Measurements from ENCODE around the gene TP53I13.
A peak's percentile ranks its signal among the peaks of the same experiment; 100 is the strongest.

TP53I13 gene

GRCh38 chr17:29566473-29567303, 1.8 kb upstream of the TP53I13 start, which contains the start of gene ABHD15:
Gene ABHD15, minus strand, starts transcription at chr17:29567037. Its CDS starts 71 bp downstream, at chr17:29566966.
- Histone ChIP-seq H3K27me3 (ENCODE audit: control insufficient read depth, insufficient read depth, low read length, poor library complexity, severe bottlenecking) (peaks cover 56% of the 10 kb centered on the region), H3K9me3 (ENCODE audit: control insufficient read depth, low read length) (no peaks in the 10 kb centered on the region), H3K36me3 (ENCODE audit: control insufficient read depth, insufficient read depth, low read length) (no peaks in the 10 kb centered on the region), H3K4me1 (ENCODE audit: control insufficient read depth, insufficient read depth, low read length) (peaks cover 9% of the 10 kb centered on the region), H3K4me3 (ENCODE audit: insufficient read depth, low read depth, low read length) (peak within 1 kb of the TSS; percentile 87), H3K27ac (ENCODE audit: insufficient read depth, low read depth, low read length, poor library complexity, severe bottlenecking) (no peak within 1 kb of the TSS)
- 2% methylated on average over 94 of the region's 94 CpGs for WGBS, 2 experiments

GRCh38 chr17:29567304-29567553, 1.3 kb upstream of the TP53I13 start:
- Histone ChIP-seq H3K27ac (ENCODE audit: insufficient read depth, low read depth, low read length, poor library complexity, severe bottlenecking) (no peak overlapping the region), H3K9me3 (ENCODE audit: control insufficient read depth, low read length) (no peaks in the 10 kb centered on the region), H3K36me3 (ENCODE audit: control insufficient read depth, insufficient read depth, low read length) (no peaks in the 10 kb centered on the region), H3K27me3 (ENCODE audit: control insufficient read depth, insufficient read depth, low read length, poor library complexity, severe bottlenecking) (peaks cover 61% of the 10 kb centered on the region), H3K4me3 (ENCODE audit: insufficient read depth, low read depth, low read length) (peak overlapping the region; percentile 87), H3K4me1 (ENCODE audit: control insufficient read depth, insufficient read depth, low read length) (peaks cover 9% of the 10 kb centered on the region)
- WGBS, 2 experiments: 1% methylated on average over 27 of the region's 27 CpGs

DNA sequence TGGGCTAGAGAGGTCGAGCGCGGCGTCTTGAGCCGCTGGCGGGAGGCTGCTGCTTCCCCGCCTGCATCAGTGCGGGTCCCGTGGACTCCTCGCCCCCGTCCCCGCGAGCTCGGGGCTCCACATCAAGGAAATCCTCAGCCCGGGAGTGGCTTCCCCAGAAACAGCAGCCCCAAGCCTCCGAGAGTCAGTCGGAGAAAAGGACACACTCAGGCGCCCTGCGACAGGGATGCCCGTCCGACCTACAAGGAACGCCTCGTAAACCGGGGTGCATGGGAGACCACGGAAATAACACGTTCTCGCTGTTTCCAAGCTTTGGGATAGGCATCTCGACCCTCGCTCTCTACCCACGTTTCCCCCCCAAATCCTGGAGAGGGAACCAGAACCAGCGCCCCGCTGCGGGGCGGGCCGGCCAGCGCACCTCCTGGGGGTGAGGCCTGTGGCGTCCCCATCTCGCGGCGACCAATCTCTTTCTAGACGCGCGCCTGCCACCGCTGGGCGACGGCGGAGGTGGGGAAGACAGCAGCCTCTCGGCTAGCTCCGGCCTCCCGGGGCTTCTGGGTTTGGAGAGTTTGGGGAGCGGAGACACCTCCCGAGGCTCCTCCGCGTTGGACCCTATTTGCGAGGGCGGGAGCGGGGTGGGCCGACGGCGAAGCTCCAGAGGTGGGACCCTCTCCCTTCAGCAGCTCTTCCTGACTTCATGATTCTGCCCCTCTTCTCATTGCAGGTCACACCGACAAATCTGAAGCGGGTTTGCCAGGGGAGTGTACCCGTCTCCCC, 759 bp upstream of the TP53I13 start:
- 1% methylated on average over 63 of the region's 63 CpGs for WGBS, 2 experiments

GRCh38 chr17:29569245-29569950, 897 bp downstream of the TP53I13 start:
- Histone ChIP-seq H3K27ac (ENCODE audit: insufficient read depth, low read depth, low read length, poor library complexity, severe bottlenecking) (no peak overlapping the region), H3K36me3 (ENCODE audit: control insufficient read depth, insufficient read depth, low read length) (peaks cover 5% of the 10 kb centered on the region), H3K4me3 (ENCODE audit: insufficient read depth, low read depth, low read length) (peak overlapping the region; percentile 87), H3K27me3 (ENCODE audit: control insufficient read depth, insufficient read depth, low read length, poor library complexity, severe bottlenecking) (peaks cover 58% of the 10 kb centered on the region), H3K9me3 (ENCODE audit: control insufficient read depth, low read length) (no peaks in the 10 kb centered on the region), H3K4me1 (ENCODE audit: control insufficient read depth, insufficient read depth, low read length) (peaks cover 9% of the 10 kb centered on the region)
- 70 to 72% methylated on average over 13 to 14 of the region's 14 CpGs for whole genome bisulfite sequencing, 2 experiments

More for the DNA sequence above, 759 bp upstream of the TP53I13 start:
- no peak overlapping the region for H3K27ac ChIP-seq (ENCODE audit: insufficient read depth, low read depth, low read length, poor library complexity, severe bottlenecking)
- peaks cover 9% of the 10 kb centered on the region for H3K4me1 ChIP-seq (ENCODE audit: control insufficient read depth, insufficient read depth, low read length)
- no peaks in the 10 kb centered on the region for H3K36me3 ChIP-seq (ENCODE audit: control insufficient read depth, insufficient read depth, low read length)
- peak overlapping the region; percentile 87 for H3K4me3 ChIP-seq (ENCODE audit: insufficient read depth, low read depth, low read length)
- H3K27me3 ChIP-seq (ENCODE audit: control insufficient read depth, insufficient read depth, low read length, poor library complexity, severe bottlenecking): peaks cover 65% of the 10 kb centered on the region
- no peaks in the 10 kb centered on the region for H3K9me3 ChIP-seq (ENCODE audit: control insufficient read depth, low read length)

GRCh38 chr17:29570521-29570920, 2.0 kb downstream of the TP53I13 start:
- WGBS, 2 experiments: 94 to 95% methylated on average over 7 of the region's 7 CpGs
- Histone ChIP-seq H3K4me1 (ENCODE audit: control insufficient read depth, insufficient read depth, low read length) (peaks cover 9% of the 10 kb centered on the region), H3K27me3 (ENCODE audit: control insufficient read depth, insufficient read depth, low read length, poor library complexity, severe bottlenecking) (peaks cover 46% of the 10 kb centered on the region), H3K27ac (ENCODE audit: insufficient read depth, low read depth, low read length, poor library complexity, severe bottlenecking) (no peak overlapping the region), H3K9me3 (ENCODE audit: control insufficient read depth, low read length) (no peaks in the 10 kb centered on the region), H3K4me3 (ENCODE audit: insufficient read depth, low read depth, low read length) (no peak overlapping the region), H3K36me3 (ENCODE audit: control insufficient read depth, insufficient read depth, low read length) (peaks cover 8% of the 10 kb centered on the region)

DNA sequence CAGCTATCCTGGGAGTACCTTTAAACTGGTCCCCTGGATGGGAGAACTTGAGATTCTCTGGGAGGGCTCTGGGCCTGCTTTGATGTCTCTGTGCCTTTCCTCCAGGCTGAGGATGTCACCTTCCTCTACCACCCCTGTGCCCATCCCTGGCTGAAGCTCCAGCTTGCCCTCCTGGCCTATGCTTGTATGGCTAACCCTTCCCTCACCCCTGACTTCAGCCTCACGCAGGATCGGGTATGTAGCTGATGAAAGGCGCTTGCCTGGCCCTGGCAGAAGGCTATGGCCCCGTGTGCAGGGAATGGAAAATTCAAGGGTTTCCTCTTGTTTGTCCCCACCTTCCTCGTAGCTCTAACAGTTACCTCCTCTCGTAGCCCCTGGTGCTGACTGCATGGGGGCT, 3.0 kb downstream of the TP53I13 start:
- Histone ChIP-seq H3K27me3 (ENCODE audit: control insufficient read depth, insufficient read depth, low read length, poor library complexity, severe bottlenecking) (peaks cover 37% of the 10 kb centered on the region), H3K4me3 (ENCODE audit: insufficient read depth, low read depth, low read length) (no peak overlapping the region), H3K27ac (ENCODE audit: insufficient read depth, low read depth, low read length, poor library complexity, severe bottlenecking) (no peak overlapping the region), H3K36me3 (ENCODE audit: control insufficient read depth, insufficient read depth, low read length) (peaks cover 17% of the 10 kb centered on the region), H3K9me3 (ENCODE audit: control insufficient read depth, low read length) (no peaks in the 10 kb centered on the region), H3K4me1 (ENCODE audit: control insufficient read depth, insufficient read depth, low read length) (peaks cover 9% of the 10 kb centered on the region)
- WGBS, 2 experiments: 91 to 92% methylated on average over 6 of the region's 6 CpGs

DNA sequence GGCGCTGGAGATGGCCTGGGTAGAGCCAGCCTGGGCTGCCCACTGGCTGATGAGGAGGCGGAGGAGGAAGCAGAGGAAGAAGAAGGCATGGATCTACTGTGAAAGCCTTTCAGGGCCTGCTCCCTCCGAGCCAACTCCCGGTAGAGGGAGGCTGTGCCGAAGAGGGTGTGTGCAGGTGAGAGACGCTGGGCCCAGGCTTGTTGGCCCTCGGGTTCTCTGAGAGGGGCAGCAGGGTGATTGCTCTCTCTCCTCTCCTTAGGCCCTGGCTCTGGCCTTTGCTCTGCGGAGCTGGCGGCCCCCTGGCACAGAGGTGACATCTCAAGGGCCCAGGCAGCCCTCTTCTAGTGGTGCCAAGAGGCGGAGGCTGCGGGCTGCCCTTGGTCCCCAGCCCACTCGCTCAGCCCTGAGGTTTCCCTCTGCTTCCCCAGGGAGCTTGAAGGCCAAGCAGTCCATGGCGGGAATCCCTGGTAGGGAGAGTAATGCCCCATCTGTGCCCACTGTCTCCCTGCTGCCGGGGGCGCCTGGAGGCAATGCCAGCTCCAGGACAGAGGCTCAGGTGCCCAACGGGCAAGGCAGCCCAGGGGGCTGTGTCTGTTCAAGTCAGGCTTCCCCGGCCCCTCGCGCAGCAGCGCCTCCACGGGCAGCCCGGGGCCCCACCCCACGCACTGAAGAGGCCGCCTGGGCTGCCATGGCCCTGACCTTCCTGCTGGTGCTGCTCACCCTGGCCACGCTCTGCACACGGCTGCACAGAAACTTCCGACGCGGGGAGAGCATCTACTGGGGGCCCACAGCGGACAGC, 3.6 kb downstream of the TP53I13 start:
- Histone ChIP-seq H3K4me3 (ENCODE audit: insufficient read depth, low read depth, low read length) (no peak overlapping the region), H3K27ac (ENCODE audit: insufficient read depth, low read depth, low read length, poor library complexity, severe bottlenecking) (no peak overlapping the region), H3K27me3 (ENCODE audit: control insufficient read depth, insufficient read depth, low read length, poor library complexity, severe bottlenecking) (peaks cover 31% of the 10 kb centered on the region), H3K9me3 (ENCODE audit: control insufficient read depth, low read length) (no peaks in the 10 kb centered on the region), H3K4me1 (ENCODE audit: control insufficient read depth, insufficient read depth, low read length) (peaks cover 9% of the 10 kb centered on the region), H3K36me3 (ENCODE audit: control insufficient read depth, insufficient read depth, low read length) (peaks cover 21% of the 10 kb centered on the region)
- 73 to 76% methylated on average over 30 of the region's 30 CpGs for WGBS, 2 experiments

DNA sequence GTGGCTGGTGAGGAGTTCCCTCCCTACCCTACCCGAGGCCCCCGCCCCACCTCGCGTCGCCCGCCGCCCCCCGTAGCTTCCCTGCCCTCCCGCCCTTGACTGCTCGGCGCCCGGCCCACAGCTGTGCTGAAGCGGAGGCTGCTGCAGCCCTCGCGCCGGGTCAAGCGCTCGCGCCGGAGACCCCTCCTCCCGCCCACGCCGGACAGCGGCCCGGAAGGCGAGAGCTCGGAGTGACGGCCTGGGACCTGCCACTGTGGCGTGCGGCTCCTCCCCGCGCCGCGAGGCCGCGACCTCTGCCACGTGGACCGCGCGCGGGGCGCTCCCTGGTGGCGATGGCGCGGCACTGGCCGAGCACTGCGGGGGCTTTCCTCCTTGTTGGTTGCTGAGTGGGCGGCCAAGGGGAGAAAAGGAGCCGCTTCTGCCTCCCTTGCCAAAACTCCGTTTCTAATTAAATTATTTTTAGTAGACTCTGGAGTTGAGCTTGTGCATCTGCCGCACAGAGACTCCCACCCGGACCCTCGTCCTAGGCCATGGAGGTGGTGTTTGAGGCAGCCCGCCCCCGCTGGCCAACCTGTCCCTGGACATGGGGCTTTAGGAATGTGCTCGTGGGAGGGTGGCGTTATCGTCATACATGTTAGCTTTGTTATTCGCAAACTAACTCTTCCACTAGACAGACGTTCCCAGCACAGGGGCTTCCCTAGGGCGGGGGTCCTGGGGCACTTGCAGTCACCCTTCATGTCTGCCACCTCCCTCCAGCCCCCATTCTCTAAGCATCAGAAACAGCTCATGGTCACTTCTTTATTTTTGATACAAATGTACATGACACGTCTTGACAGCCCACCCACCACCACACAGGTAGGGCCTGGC, 4.4 kb downstream of the TP53I13 start:
- Histone ChIP-seq H3K36me3 (ENCODE audit: control insufficient read depth, insufficient read depth, low read length) (peaks cover 21% of the 10 kb centered on the region), H3K27me3 (ENCODE audit: control insufficient read depth, insufficient read depth, low read length, poor library complexity, severe bottlenecking) (peaks cover 22% of the 10 kb centered on the region), H3K27ac (ENCODE audit: insufficient read depth, low read depth, low read length, poor library complexity, severe bottlenecking) (no peak overlapping the region), H3K4me1 (ENCODE audit: control insufficient read depth, insufficient read depth, low read length) (peaks cover 9% of the 10 kb centered on the region), H3K9me3 (ENCODE audit: control insufficient read depth, low read length) (no peaks in the 10 kb centered on the region), H3K4me3 (ENCODE audit: insufficient read depth, low read depth, low read length) (no peak overlapping the region)
- WGBS, 2 experiments: 26 to 27% methylated on average over 62 of the region's 62 CpGs

DNA sequence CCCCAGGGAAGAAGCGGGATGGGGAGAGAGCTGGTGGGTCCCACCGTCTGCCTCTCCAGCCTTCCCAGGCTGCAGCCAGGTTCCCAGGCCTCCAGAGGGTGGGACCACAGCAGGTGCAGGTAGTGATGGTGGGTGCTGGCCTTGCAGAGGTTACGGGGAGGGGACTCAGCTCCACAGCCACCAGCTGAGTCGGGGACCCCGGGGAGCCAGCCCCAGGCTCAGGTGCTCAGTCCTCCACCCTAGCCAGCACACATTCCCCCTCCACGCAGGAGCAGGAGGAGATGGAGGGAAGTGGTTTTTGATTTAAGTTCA, 5.0 kb downstream of the TP53I13 start:
- H3K36me3 ChIP-seq (ENCODE audit: control insufficient read depth, insufficient read depth, low read length): peaks cover 21% of the 10 kb centered on the region
- H3K27me3 ChIP-seq (ENCODE audit: control insufficient read depth, insufficient read depth, low read length, poor library complexity, severe bottlenecking): peaks cover 19% of the 10 kb centered on the region
- peaks cover 9% of the 10 kb centered on the region for H3K4me1 ChIP-seq (ENCODE audit: control insufficient read depth, insufficient read depth, low read length)
- no peaks in the 10 kb centered on the region for H3K9me3 ChIP-seq (ENCODE audit: control insufficient read depth, low read length)
- no peak overlapping the region for H3K4me3 ChIP-seq (ENCODE audit: insufficient read depth, low read depth, low read length)
- H3K27ac ChIP-seq (ENCODE audit: insufficient read depth, low read depth, low read length, poor library complexity, severe bottlenecking): no peak overlapping the region
- WGBS, 2 experiments: 93% methylated on average over 5 to 6 of the region's 6 CpGs
